HG02642 (cell line): ENCODE results near the gene PREB.

Experiments used
- ATAC-seq: cut with Tn5 transposase; IDR thresholded peaks from one replicate; pipeline ENCODE4 v1.9.1; 2021; ENCODE audit warnings: mild to moderate bottlenecking; ENCODE audit not compliant: unreplicated experiment, poor library complexity

The PREB gene

DNA sequence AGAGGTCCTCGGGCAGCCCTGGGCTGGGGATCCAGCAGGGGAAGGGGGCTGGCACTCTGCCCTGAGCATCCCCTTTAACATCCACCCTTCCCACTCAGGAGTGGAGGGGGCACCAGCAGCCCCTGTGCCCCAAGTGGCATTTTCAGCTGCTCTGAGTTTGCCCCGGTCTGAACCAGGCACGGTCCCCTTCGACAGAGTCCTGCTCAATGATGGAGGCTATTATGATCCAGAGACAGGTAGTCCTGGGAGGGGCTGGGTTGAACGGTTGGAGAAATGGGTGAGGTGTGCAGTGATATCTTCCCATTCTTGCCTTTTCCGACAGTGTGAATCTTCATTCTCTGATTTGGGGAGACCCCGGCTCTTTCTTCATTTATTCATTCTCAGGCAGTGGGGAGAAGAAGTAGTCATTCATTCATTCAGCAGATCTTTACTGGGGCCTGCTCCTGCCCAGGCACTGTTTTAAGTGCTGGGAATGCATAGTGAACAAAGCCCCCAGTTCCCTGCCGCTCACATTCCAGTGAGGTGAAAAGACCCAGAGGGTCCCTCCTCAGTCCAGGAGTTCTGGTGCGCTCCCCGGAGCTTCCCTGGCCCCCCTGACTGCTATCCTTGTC is 49.3 kb downstream of the PREB start:
- no peak for ATAC-seq

DNA sequence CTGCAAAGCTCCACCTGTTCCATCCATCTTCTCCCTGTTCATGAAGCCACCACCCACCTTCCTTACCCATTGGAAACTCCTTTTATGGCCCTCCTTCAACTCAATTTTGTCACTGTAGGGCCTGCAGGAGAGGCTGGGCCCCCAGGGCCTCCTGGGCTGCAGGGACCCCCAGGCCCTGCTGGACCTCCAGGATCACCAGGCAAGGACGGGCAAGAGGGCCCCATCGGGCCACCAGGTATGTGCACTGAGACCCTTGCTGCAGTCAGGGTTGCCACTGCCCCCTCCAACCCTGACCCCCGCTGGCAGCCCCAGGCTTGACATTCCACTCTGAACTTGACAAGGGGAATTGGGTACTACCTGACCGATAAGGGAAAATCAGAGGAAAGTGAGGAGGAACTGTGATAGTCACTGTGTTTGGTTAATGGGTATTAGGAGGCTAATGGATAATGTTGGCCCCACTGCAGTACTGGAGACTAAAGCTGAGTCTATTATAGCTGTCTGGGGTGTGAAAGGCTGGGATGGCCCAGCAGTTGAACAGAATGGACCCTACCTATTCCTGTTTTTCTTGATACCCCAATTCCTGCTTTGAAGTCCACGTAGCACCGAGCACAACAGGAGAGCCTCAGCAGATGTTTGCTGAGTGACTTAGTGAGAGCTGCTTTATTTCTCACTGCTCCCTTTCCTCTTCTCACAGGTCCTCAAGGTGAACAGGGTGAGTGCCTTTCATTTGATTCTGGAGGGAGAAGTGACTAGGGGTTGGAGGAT is 50.0 kb downstream of the PREB start:
- ATAC-seq = no peak

DNA sequence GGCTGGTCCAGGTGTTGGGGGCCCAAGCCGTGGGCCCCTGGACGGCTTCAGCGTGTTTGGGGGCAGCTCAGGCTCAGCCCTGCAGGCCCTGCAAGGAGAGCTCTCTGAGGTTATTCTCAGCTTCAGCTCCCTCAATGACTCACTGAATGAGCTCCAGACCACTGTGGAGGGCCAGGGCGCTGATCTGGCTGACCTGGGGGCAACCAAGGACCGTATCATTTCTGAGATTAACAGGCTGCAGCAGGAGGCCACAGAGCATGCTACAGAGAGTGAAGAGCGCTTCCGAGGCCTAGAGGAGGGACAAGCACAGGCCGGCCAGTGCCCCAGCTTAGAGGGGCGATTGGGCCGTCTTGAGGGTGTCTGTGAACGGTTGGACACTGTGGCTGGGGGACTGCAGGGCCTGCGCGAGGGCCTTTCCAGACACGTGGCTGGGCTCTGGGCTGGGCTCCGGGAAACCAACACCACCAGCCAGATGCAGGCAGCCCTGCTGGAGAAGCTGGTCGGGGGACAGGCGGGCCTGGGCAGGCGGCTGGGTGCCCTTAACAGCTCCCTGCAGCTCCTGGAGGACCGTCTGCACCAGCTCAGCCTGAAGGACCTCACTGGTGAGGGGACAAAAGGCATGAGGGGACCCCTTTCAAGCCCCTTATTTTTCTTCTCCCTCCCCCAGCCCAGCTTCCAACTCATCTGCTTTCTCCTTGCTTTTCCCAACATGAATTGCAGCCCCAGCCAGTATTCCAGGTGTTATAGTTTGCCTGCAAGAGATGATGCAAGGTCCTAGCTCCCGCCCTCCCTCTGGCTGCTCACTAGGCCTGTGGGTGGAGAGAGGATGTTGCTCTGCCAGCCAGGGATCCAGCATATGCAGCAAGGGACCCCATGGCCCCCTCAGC is 50.8 kb downstream of the PREB start:
- no peak for ATAC-seq

DNA sequence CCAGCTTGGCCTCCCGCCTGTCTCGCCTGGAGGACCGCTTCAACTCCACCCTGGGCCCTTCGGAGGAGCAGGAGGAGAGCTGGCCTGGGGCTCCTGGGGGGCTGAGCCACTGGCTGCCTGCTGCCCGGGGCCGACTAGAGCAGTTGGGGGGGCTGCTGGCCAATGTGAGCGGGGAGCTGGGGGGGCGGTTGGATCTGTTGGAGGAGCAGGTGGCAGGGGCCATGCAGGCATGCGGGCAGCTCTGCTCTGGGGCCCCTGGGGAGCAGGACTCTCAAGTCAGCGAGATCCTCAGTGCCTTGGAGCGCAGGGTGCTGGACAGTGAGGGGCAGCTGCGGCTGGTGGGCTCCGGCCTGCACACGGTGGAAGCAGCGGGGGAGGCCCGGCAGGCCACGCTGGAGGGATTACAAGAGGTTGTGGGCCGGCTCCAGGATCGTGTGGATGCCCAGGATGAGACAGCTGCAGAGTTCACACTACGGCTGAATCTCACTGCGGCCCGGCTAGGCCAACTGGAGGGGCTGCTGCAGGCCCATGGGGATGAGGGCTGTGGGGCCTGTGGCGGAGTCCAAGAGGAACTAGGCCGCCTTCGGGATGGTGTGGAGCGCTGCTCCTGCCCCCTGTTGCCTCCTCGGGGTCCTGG is 51.5 kb downstream of the PREB start:
- no peak for ATAC-seq

DNA sequence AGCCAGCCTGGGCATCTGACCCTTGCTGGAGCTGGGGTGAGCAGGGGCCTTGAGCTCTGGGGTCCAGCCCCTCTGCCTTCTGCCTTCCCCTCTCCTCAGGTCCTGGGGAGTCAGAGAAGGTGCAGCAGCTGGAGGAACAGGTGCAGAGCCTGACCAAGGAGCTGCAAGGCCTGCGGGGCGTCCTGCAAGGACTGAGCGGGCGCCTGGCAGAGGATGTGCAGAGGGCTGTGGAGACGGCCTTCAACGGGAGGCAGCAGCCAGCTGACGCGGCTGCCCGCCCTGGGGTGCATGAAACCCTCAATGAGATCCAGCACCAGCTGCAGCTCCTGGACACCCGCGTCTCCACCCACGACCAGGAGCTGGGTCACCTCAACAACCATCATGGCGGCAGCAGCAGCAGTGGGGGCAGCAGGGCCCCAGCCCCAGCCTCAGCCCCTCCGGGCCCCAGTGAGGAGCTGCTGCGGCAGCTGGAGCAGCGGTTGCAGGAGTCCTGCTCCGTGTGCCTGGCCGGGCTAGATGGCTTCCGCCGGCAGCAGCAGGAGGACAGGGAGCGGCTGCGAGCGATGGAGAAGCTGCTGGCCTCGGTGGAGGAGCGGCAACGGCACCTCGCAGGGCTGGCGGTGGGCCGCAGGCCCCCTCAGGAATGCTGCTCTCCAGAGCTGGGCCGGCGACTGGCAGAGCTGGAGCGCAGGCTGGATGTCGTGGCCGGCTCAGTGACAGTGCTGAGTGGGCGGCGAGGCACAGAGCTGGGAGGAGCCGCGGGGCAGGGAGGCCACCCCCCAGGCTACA is 52.3 kb downstream of the PREB start:
- ATAC-seq = no peak
